Measurements from ENCODE around the gene TVP23A. TPM values are rescaled to one million over a fixed set of nuclear protein-coding genes. Genes with fewer than 3 reads are reported as not detected.

Gene TVP23A
- total RNA-seq, 1 donor from 2014 or later: 2.5 TPM

GRCh38 chr16:10753670-10754069, 64.9 kb downstream of the TVP23A start:
- no peak overlapping the region for H3K27ac Mint-ChIP-seq
- no peaks in the 10 kb centered on the region for H3K9me3 Mint-ChIP-seq
- peaks cover 9% of the 10 kb centered on the region for H3K36me3 Mint-ChIP-seq
- no peaks in the 10 kb centered on the region for H3K27me3 Mint-ChIP-seq
- no peaks in the 10 kb centered on the region for H3K4me1 Mint-ChIP-seq (ENCODE audit: unreplicated experiment)
- TF ChIP-seq CTCF (conservative IDR thresholded peaks at IDR 0.05): no peak
- DNase-seq (ENCODE audit: extremely low spot score, unreplicated experiment): no peak
- H3K4me3 Mint-ChIP-seq: no peak overlapping the region

DNA sequence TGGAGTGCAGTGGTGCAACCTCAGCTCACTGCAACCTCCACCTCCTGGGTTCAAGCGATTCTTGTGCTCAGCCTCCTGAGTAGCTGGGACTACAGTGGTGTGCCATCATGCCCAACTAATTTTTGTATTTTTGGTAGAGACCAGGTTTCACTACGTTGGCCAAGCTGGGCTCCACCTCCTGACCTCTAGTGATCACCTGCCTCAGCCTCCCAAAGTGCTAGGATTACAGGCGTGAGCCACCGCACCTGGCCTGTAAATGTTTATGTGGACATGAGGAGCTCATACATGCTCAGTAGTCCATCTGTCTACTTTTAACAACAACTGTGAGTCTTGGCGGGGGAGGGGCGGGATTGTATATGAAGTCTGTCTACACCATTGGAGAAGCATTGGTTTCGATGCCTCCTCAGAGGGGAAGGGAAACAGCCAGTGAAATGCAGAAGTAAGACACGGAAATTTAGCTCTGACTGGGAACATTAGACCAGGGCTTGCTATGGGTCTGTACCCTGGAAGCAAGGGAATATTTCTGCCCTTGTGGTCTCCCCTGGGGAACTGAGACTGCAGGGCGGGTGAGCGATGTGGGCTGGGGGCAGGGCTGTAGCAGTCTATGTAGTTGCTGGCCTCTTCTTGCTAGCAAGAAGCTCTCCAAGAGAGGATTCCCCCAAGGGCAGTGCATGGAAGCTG, 65.6 kb downstream of the TVP23A start:
- H3K9me3 Mint-ChIP-seq: no peaks in the 10 kb centered on the region
- no peak overlapping the region for H3K27ac Mint-ChIP-seq
- TF ChIP-seq CTCF (conservative IDR thresholded peaks at IDR 0.05): no peak
- H3K4me1 Mint-ChIP-seq (ENCODE audit: unreplicated experiment): no peaks in the 10 kb centered on the region
- H3K36me3 Mint-ChIP-seq: peaks cover 9% of the 10 kb centered on the region
- no peak for DNase-seq (ENCODE audit: extremely low spot score, unreplicated experiment)
- no peaks in the 10 kb centered on the region for H3K27me3 Mint-ChIP-seq
- H3K4me3 Mint-ChIP-seq: no peak overlapping the region

DNA sequence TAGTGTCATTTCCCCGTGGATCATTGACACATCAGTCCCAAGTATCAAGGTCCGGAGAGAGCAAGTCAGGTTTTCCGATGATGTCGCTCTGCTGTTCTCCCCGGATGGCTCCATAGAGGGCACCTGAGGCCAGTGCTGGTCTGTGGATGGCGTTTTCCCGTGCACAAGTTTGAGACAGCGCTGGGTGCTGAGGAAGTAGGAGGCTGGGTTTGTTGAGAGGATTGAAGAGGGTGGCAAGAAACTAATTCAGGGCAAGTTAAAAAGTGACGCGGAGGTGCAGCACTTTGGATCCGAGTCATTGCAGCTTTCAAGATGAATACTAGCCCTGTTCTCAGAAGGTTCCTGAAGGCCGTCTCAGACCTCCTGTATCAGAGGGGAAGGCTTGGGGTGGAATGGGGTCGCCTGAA, 67.3 kb downstream of the TVP23A start:
- H3K27ac Mint-ChIP-seq: no peak overlapping the region
- H3K9me3 Mint-ChIP-seq: no peaks in the 10 kb centered on the region
- TF ChIP-seq CTCF (conservative IDR thresholded peaks at IDR 0.05): no peak
- DNase-seq (ENCODE audit: extremely low spot score, unreplicated experiment): no peak
- H3K4me1 Mint-ChIP-seq (ENCODE audit: unreplicated experiment): no peaks in the 10 kb centered on the region
- H3K36me3 Mint-ChIP-seq: peaks cover 5% of the 10 kb centered on the region
- no peaks in the 10 kb centered on the region for H3K27me3 Mint-ChIP-seq
- no peak overlapping the region for H3K4me3 Mint-ChIP-seq

DNA sequence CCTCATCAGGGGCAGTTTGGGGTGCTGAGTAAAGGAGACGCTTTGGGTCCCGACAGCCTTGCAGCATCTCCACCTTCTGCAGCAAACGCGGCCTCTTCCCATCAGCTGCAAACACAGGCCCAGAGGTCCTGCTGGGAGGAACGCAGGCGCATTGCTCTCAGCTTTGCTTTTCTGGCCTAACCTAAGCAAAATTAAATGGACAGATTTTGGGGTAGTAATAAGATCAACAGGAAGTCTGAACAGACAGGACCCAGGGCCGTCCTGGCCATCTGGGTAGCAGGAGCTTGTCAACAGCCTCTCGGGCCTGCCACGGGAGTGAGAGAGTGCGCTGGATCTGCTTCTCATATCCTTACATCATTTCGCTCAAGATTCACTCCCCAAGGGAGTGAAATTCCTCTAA, 67.8 kb downstream of the TVP23A start:
- no peak overlapping the region for H3K4me3 Mint-ChIP-seq
- DNase-seq (ENCODE audit: extremely low spot score, unreplicated experiment): no peak
- no peaks in the 10 kb centered on the region for H3K9me3 Mint-ChIP-seq
- no peaks in the 10 kb centered on the region for H3K27me3 Mint-ChIP-seq
- no peak for TF ChIP-seq CTCF (conservative IDR thresholded peaks at IDR 0.05)
- H3K4me1 Mint-ChIP-seq (ENCODE audit: unreplicated experiment): peaks cover under 1% of the 10 kb centered on the region
- H3K36me3 Mint-ChIP-seq: peaks cover 4% of the 10 kb centered on the region
- H3K27ac Mint-ChIP-seq: no peak overlapping the region

DNA sequence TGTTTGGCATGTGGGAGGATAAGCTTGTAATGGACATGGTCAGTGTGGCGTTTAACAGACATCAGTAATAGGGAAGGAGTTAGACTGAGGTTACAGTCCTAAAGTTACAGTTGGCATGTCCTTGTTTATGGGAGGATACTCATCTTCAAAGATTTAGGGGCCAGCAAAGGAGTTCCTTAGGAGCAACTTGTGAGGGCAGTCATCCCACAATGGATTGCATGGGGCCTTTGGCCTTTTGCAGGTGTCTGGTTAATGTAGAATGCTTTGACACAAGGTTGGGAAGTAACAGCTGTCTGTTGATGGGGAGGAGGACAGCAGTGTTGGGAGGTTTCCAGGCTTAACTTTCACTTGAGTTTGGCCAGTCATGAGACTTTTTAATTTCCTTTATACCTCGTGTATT, 72.8 kb downstream of the TVP23A start:
- Mint-ChIP-seq H3K9me3 (no peaks in the 10 kb centered on the region), H3K4me1 (ENCODE audit: unreplicated experiment) (peaks cover 18% of the 10 kb centered on the region), H3K27ac (no peak overlapping the region), H3K4me3 (no peak overlapping the region), H3K27me3 (no peaks in the 10 kb centered on the region), H3K36me3 (peaks cover 12% of the 10 kb centered on the region)
- DNase-seq (ENCODE audit: extremely low spot score, unreplicated experiment): no peak
- no peak for TF ChIP-seq CTCF (conservative IDR thresholded peaks at IDR 0.05)

Measured in type B pancreatic cell (in vitro differentiated cells).